Measurements from ENCODE around the gene FAM117B. TPM values are rescaled to one million over a fixed set of nuclear protein-coding genes. Genes with fewer than 3 reads are reported as not detected.

FAM117B gene
- total and polyA plus RNA-seq, 2 of the 8 experiments (the other 6 are each of a cell fraction or from before 2014, with no cell fraction given): 3.9 to 22.6 TPM

DNA sequence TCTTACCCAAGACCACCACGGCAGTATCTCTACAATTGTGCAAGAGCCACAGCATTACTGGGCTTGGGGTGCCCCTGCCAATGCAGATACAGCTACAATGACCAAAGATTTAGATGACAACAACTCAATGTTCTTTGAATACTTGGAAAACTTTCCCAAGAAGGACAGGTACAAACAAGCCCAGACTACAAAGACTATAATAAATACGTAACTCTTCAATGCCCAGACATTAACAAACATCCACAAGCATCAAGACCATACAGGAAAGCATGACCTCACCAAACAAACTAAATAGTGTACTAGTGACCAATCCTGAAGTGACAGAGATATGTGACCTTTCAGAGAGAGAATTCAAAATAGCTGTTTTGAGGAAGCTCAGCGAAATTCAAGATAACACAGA lies 174.0 kb downstream of the FAM117B start (continued):
- TF ChIP-seq SIN3A (conservative IDR thresholded peaks at IDR 0.05 in 1 of 2, IDR thresholded peaks at IDR 0.05 in 1 of 2; ENCODE audit: low read depth in 1 of 2, low read length in 2 of 2) (no peak), BACH1 (IDR thresholded peaks at IDR 0.05; ENCODE audit: low read length) (no peak)

Measured in H1 (cell line).